MM.1S (cell line): ENCODE results near the gene PIWIL1.

Experiments used
- EZH2 ChIP-seq: fragments of 300-600 bp; sonication (generic); optimal IDR thresholded peaks from 2 replicates; pipeline ENCODE3; 2017; ENCODE audit warnings: low read depth, mild to moderate bottlenecking, antibody characterized with exemption, low read length, mixed read lengths
- EZH2phosphoT487 ChIP-seq: fragments of 300-600 bp; sonication (generic); IDR thresholded peaks from 2 replicates; pipeline ENCODE4 v1.6.1; 2018; ENCODE audit warnings: antibody characterized with exemption, low read length
- TF ChIP-seq, protein P1 (sequence below): fragments of 300-600 bp; sonication (generic); IDR thresholded peaks from 2 replicates; pipeline ENCODE4 v1.5.1; 2016; ENCODE audit warnings: antibody characterized with exemption, low read length, mixed read lengths

- TF ChIP-seq, protein P1, sequence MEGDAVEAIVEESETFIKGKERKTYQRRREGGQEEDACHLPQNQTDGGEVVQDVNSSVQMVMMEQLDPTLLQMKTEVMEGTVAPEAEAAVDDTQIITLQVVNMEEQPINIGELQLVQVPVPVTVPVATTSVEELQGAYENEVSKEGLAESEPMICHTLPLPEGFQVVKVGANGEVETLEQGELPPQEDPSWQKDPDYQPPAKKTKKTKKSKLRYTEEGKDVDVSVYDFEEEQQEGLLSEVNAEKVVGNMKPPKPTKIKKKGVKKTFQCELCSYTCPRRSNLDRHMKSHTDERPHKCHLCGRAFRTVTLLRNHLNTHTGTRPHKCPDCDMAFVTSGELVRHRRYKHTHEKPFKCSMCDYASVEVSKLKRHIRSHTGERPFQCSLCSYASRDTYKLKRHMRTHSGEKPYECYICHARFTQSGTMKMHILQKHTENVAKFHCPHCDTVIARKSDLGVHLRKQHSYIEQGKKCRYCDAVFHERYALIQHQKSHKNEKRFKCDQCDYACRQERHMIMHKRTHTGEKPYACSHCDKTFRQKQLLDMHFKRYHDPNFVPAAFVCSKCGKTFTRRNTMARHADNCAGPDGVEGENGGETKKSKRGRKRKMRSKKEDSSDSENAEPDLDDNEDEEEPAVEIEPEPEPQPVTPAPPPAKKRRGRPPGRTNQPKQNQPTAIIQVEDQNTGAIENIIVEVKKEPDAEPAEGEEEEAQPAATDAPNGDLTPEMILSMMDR, result no peak
- TF ChIP-seq EZH2, result no peak
- no peak for TF ChIP-seq EZH2phosphoT487
These were observed 76.2 kb downstream of the PIWIL1 start for GRCh38 chr12:130413909-130414308.
